Activated T-cell treated with anti-CD3 and anti-CD28 coated beads for 48 hours (primary cell): ENCODE measurements around the gene IRF6.
A peak's percentile ranks its signal among the peaks of the same experiment; 100 is the strongest.

Experiments used
- DNase-seq: peaks from one replicate; pipeline ENCODE4 v3.0.0-alpha.2; 2020; ENCODE audit warnings: low read depth

Gene IRF6

DNA sequence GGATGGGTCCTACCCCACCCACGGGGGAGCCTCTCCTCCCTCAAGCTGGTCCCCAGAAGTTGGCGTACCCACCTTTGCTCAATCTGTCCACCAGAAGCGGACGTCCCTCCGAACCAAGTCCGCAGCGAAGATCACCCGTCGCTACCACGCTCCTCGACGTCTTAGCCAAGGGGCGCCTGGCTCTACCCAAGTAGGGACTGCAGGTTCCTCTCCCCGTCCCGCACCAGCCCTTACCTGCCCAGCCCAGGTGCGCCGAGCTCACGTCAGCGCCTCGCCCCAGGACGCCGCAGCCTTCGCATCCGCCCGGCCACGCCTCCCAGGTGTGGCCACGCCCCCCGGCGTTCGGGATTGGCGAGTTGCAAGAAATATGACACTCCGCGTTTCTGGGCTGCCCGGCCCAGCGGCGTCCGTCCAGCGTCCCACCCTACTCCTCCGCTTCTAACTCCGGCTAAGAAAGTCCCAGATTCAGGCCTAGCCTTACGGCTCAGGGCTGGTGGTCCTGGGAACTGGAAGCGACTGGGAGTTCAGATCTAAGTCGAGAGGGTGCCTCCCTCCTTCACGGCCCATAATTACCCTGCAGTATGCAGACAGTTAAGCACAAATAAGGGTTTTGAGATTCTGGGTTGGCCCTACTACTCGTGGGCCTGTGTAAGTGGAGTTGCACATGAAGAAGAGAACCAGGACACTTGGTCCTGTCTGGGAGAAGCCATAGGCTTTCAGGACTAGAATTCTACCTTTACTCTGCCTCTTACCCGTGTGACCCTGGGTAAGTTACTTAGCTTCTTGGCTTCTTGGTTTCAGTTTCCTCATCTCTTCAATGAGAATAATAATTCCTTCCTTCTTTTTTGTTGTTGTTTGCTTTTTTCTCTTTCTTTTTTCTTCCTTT is at the start of gene IRF6:
TSS of gene IRF6 (minus strand) at position 268 of the 886 bp plus-strand sequence. CDS start 4,729 bp downstream, outside the sequence.
- peak; percentile 59 for DNase-seq

- DNase-seq: no peak
These were observed 49.7 kb upstream of the IRF6 start for GRCh38 chr1:209855623-209856022.

DNA sequence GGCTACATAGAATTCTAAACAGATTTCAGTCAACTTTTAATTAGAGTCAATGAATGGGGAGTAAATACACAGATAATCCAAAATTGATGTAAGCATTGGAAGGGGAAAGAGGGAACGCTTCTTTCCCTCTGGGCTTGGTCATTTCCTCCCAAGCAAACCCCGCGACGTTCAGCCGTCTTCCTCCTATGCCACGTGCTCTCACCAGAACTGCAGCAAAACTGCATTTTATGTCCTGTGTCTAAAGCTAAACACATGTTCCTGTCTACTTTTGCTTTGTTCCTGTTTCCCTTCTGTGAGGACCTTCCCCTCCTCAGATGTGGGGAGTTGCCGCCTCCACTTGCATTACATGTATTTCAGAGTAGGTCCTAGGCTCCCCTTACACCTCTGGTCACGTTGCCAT is 49.1 kb upstream of the IRF6 start:
- no peak for DNase-seq

- no peak for DNase-seq
These were observed 48.3 kb upstream of the IRF6 start for GRCh38 chr1:209854196-209854595.

GRCh38 chr1:209853676-209854075 is 47.7 kb upstream of the IRF6 start:
- no peak for DNase-seq

DNA sequence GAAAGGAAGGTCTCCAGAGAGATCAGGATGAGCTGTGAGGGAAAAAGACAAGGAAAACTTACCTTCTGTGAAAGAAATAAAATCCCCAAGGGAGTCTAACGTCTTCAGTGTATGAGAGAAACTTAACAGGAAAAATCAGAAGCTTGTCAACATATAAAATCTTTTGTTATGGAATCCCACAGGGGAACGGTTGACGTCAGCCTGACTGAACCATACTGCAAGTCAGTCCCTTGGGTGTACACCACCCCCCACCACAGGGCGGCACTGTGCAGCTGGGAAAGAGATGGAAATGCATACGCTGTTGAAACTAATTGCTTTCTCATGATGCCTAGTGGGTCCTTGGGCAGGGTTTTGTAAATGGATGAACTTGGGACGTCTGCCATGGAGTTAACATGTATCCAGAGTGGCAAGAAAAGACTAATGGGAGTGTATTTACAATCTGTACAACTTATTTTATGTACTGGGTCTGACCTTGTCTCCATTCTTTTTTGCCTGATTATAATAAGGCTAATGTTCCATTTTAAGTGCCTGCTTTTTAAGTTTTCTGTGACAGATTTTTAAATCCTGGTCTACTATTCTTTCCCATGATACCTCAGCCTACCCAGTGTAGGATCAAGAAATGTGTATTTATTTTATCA is 44.5 kb upstream of the IRF6 start:
- peak; percentile 19 for DNase-seq

DNA sequence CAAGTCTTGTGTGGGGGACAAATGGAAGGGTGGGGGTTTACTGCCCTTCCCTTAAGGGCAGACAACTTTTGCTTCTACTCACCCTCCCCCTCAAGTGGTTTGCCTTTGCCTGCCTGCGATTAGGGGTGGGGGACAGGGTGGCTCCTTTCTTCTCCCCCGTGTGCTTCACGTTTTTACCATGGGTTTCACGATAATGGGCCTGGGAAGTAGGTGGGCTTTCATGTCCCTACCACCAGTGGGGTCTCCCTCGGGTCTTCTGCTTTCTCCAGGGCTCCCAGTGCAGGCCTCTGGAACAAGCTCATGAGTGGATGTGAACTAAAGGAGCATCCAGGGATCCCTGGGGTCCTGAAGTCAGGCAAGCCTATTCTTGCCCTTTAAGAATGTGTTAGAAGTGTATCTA is 43.4 kb upstream of the IRF6 start:
- no peak for DNase-seq

GRCh38 chr1:209845408-209845725 is 39.4 kb upstream of the IRF6 start:
- DNase-seq: no peak

- no peak for DNase-seq
These were observed 38.9 kb upstream of the IRF6 start for GRCh38 chr1:209844695-209845407.

DNA sequence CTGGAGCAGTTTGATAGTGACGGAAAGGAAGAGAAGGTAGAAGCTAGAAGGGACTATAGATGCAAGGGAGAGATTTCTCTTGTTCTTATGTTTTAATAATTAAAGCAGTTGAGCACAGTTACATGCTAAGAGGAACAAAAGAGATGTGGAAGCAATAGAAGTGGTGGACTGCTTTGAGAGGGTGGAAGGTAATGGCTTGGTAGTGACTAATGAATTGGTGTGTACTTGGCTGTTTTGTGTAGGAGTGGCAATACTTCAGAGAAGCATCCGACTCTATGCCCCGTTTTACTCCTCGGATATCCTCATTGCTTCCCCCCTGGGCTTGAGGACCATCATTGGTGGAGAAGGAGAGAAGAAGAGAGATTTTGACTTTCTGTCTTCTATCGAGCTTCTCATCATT is 34.7 kb upstream of the IRF6 start:
- no peak for DNase-seq

GRCh38 chr1:209839875-209840546 is 34.1 kb upstream of the IRF6 start:
- DNase-seq: no peak

- DNase-seq: no peak
These were observed 32.6 kb upstream of the IRF6 start for GRCh38 chr1:209838537-209838936.

- DNase-seq: no peak
These were observed 31.7 kb upstream of the IRF6 start for GRCh38 chr1:209837671-209838070.

DNA sequence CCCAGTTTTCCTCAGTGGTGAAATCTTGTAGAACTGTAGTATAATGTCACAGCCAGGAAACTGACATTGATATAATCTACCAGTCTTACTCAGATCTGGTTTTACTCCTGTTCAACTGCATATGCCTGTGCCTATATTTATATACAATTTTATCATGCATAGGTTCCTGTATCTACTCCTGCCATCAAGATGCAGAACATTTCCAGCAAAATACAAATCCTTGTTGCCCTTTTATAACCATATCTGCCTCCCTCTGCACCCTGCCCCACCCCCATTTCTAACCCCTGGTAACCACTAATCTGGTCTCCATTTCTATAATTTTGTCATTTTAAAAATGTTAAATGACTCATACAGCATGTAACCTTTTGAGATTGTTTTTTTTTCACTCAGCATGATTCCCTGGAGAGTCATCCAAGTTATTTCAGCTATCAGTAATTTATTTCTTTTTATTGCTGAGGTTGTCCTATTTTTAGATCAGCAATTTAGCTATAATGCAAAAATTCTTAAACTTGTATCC is 29.9 kb upstream of the IRF6 start:
- DNase-seq: peak; percentile 38

- no peak for DNase-seq
These were observed 25.7 kb upstream of the IRF6 start for GRCh38 chr1:209831615-209832014.

DNA sequence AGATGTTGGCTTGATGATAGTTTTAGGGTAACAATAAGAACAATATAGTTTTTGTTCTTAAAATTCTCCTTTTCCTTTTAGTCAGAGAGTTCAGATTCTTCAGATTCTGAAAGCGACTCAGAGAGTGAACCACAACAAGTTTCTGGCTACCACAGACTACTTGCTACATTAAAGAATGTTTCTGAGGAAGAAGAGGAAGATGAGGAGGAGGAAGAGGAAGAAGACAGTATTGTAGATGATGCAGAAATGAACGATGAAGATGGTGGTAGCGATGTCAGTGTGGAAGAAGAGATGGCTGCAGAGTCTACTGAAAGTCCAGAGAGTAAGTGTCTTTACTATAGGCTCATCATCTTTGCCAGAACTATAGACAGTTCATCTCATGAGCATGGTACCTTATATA is 24.8 kb upstream of the IRF6 start:
- no peak for DNase-seq

- no peak for DNase-seq
These were observed 23.8 kb upstream of the IRF6 start for GRCh38 chr1:209829716-209830115.

DNA sequence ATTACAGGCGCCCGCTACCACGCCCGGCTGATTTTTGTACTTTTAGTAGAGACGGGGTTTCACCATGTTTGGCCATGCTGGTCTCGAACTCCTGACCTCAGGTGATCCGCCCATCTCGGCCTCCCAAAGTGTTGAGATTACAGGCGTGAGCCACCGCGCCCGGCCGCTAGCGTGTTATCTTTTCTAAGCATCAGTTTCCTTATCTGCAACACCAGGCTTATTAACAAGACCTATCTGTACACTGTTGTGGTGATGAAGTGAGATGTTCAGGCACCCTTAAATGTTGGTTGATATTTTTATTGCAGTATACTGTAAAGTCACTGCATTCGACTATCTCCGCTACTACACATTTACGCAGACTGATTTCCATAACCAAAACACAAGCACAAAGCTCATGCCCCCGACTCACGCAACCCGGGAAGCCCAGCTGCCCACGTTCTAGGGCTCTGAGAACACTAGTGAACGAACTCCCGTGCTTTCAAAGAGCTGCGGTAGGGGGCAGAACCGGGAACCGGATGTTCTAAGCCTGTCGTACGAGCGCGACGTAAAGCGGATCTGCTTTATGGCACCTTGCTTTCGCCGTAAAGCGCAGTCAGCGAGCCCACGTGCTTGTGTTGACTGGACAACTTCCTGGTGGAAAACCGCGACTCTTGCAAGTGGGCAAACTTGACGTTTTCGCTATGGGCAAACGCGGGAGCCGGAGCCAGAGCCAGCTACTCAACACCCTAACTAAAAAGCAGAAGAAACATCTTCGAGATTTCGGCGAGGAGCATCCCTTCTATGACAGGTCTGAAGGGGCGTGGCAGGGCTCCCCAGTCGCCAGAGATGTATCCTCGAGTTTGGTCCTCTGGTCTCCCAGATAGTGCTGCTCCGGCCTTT is 21.7 kb upstream of the IRF6 start, which contains the start of gene UTP25:
TSS of gene UTP25 (plus strand) at position 589 of the 879 bp plus-strand sequence. CDS start at position 681, 92 bp downstream.
- peak; percentile 89 for DNase-seq

- DNase-seq: no peak
These were observed 19.9 kb upstream of the IRF6 start for GRCh38 chr1:209825591-209826434.
